Epithelial cell of esophagus (primary cell): ENCODE results near the gene GJA4.

Experiments used
- DNase-seq: peaks from one replicate; pipeline ENCODE4 v3.0.0; 2010; ENCODE audit warnings: low read depth
- H3K4me3 ChIP-seq: 2 replicates; pipeline ENCODE4 v1.5.1; 2011; ENCODE audit warnings: mild to moderate bottlenecking, low read length, control low read depth
- TF ChIP-seq, protein P1 (sequence below): IDR thresholded peaks from 2 replicates; pipeline ENCODE4 v1.5.1; 2011; ENCODE audit warnings: low read depth, mild to moderate bottlenecking, low read length, control low read depth, inconsistent platforms; ENCODE audit not compliant: insufficient read depth; ENCODE audit errors: missing control alignments

The GJA4 gene

DNA sequence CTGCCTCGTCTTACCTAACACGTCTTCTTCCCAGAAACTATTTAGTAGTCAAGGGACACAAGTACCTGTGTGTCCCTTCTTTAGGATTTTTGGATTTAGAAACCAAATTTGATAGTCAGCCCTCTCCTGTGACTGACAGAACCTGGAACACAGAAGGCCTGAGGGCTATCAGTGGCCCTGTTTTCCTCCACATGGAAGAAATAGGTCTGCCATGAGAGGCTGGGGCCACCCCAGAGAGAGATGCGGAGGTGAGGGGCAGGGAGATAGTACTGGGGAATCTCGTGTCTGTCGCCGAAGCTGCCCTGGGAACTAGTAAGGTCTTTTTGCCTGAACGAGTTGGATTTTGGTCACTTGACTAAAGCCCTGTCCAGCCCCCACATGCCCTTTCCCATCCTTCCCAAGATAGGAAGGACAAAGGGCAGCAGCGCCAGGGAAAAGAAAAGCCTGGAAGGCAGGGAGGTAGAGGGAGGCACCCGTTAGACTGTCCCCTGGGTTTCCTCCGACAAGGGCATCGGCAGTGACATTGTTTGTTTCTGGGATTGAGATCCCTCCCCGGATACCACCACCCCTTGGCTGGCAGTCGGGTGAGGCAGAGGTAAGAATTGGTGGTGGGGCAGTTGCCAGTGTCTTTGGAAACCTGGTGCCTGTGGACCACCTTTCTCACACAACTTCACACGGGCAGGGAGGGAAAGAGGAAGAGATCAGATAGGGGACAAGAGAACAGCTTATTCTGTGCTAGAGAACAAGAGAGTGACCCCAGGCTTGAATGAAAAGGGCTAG is 46.9 kb downstream of the GJA4 start:
- DNase-seq: no peak
- TF ChIP-seq, protein P1, sequence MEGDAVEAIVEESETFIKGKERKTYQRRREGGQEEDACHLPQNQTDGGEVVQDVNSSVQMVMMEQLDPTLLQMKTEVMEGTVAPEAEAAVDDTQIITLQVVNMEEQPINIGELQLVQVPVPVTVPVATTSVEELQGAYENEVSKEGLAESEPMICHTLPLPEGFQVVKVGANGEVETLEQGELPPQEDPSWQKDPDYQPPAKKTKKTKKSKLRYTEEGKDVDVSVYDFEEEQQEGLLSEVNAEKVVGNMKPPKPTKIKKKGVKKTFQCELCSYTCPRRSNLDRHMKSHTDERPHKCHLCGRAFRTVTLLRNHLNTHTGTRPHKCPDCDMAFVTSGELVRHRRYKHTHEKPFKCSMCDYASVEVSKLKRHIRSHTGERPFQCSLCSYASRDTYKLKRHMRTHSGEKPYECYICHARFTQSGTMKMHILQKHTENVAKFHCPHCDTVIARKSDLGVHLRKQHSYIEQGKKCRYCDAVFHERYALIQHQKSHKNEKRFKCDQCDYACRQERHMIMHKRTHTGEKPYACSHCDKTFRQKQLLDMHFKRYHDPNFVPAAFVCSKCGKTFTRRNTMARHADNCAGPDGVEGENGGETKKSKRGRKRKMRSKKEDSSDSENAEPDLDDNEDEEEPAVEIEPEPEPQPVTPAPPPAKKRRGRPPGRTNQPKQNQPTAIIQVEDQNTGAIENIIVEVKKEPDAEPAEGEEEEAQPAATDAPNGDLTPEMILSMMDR: no peak
- H3K4me3 ChIP-seq: no peak overlapping the region

DNA sequence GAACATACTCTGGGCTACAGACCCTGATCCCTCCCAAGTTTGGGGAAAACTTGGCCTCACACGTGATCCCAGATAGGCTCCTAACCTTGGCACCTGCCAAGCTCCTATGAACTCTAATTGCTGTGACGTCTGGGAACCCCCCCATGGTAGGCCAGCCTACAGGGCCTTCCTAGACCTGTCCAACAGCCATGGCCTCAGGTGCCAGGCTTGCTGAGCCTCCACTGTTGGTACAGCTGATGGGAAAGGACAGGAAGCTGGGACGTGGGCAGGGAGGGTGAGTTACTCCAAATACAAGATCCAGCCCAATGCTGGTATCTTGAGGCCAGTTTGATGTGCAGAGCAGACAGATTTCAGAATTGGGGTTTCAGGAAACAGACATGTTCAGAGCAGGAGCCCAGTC is 47.6 kb downstream of the GJA4 start:
- no peak for DNase-seq

DNA sequence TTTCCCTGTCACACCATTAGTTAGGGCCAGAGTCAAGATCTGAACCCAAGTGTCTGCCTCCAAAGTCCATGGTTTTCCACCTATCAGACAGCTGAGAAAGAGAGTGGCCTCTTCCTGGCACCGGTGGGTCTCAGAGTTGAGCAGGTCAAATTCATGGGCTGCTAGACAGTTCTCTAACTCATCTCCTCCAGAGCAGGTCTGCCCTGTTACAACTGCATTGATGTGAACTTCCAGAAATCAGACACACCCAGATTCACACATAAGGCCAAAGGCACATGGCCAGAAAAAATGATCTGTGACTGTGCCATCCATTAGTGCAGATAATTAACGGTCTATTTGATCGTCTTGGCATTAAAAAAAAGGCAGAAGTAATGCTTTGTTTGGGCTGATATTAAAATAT is 49.3 kb downstream of the GJA4 start:
- H3K4me3 ChIP-seq: no peak overlapping the region
- no peak for DNase-seq
- TF ChIP-seq, protein P1: no peak

More for the DNA sequence above, 47.6 kb downstream of the GJA4 start:
- no peak overlapping the region for H3K4me3 ChIP-seq
- TF ChIP-seq, protein P1: no peak

DNA sequence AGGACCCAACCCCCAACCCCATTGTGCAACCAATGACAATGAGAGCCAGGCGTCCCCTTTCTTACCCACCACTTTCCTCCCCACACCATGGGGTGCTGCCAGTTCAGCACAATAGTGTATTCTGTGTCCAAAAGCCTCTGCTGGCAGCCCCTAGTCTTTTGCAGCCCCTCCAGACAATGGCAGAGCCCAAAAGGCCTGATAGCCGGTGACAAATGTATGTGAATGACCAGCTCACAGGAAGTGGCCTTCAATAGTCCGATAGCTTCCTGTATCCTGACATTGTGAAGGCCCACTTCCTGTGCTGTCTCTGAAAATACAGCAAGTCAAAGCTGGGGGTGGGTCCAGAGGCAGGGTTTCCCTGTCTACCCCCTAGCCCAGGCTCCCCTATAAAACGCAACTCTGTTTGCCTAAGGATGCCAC is 50.2 kb downstream of the GJA4 start:
- TF ChIP-seq, protein P1: no peak
- DNase-seq: no peak
- H3K4me3 ChIP-seq: no peak overlapping the region

DNA sequence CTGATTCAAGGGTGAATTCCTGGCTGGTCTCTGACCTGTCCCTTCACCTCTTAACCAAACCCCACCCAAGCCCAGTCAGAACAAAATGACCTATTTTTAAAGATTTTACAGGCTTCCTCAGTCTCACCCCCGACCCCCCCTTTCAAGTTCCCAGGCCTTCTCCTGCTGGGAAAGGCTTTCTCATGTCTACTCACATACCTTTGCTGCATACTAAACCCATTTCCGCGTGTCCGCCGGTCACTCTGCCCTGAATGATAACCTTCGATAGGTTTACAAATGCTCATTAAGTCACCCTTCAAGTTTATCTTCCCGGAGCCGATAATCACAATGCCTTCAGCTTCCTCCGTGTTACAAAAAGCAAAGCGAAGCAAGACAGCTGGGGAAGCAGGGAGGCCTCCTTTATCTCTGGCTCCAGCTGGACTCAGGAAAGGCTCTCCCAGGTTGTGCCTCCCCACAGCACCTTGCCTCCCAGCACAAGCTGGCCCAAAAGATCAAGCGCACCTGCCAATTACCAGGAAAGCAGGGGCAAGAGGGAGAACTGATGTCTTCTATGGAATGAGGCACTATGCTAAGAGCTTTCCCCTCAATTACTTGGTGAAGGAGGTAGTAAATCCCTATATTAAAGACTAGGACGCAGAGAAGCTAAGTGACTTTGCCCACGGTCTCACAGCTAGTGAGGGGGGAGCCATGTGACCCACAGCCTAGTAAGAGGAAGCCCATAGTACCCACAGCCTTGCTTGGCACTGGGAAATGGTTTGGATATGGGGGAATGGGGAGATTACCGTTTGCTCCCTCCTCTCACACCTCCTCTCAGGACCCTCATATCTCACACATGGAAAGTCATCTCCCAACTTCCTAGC is 50.8 kb downstream of the GJA4 start:
- H3K4me3 ChIP-seq: no peak overlapping the region
- TF ChIP-seq, protein P1: no peak

DNA sequence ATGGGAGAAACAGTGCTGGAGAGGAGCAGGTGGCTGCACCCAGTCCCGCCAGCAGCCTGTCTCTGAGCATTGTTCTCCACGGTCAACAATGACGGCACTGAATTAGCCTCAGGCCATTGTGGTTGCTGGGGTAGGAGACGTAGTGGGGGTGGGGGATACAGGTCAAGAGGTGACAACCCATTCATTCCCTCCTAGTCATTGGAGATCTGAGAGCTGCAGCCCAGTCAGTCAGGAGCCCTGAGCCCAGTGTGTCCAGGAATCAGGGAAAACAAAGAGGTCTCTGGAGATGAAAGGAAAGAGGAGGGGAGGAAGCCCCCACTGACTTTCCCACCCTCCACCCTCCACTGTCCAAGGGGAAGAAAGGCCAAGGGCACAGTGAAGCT is 51.4 kb downstream of the GJA4 start:
- no peak overlapping the region for H3K4me3 ChIP-seq
- TF ChIP-seq, protein P1: no peak
- no peak for DNase-seq

More for the DNA sequence above, 50.8 kb downstream of the GJA4 start:
- DNase-seq: no peak
